Measurements from ENCODE around the gene LRP1B.

Gene LRP1B

GRCh38 chr2:141468761-141469160 lies 662.1 kb downstream of the LRP1B start:
- TF ChIP-seq Cebpa-rat (IDR thresholded peaks at IDR 0.05) = no peak

GRCh38 chr2:141467331-141467730 lies 663.5 kb downstream of the LRP1B start:
- H3K9ac ChIP-seq = no peak overlapping the region
- H4K20me1 ChIP-seq = no peaks in the 10 kb centered on the region
- no peaks in the 10 kb centered on the region for H3K4me1 ChIP-seq
- no peaks in the 10 kb centered on the region for H3K27me3 ChIP-seq
- H3K9me3 ChIP-seq = no peaks in the 10 kb centered on the region
- no peak for TF ChIP-seq Cebpa-rat (IDR thresholded peaks at IDR 0.05)
- no peak overlapping the region for H3K4me2 ChIP-seq
- no peaks in the 10 kb centered on the region for H3K36me3 ChIP-seq
- H3K4me3 ChIP-seq = no peak overlapping the region
- no peak overlapping the region for H3K27ac ChIP-seq

More at GRCh38 chr2:141468761-141469160, 662.1 kb downstream of the LRP1B start:
- no peaks in the 10 kb centered on the region for H4K20me1 ChIP-seq
- H3K4me1 ChIP-seq = no peaks in the 10 kb centered on the region
- H3K36me3 ChIP-seq = no peaks in the 10 kb centered on the region
- no peak overlapping the region for H3K4me2 ChIP-seq
- H3K27me3 ChIP-seq = no peaks in the 10 kb centered on the region
- H3K27ac ChIP-seq = no peak overlapping the region
- H3K9ac ChIP-seq = no peak overlapping the region
- no peak overlapping the region for H3K4me3 ChIP-seq
- no peaks in the 10 kb centered on the region for H3K9me3 ChIP-seq

- Histone ChIP-seq H3K9me3 (no peaks in the 10 kb centered on the region), H3K4me2 (no peak overlapping the region), H4K20me1 (no peaks in the 10 kb centered on the region), H3K4me1 (no peaks in the 10 kb centered on the region), H3K27ac (no peak overlapping the region), H3K4me3 (no peak overlapping the region), H3K9ac (no peak overlapping the region), H3K27me3 (no peaks in the 10 kb centered on the region), H3K36me3 (no peaks in the 10 kb centered on the region)
- no peak for TF ChIP-seq Cebpa-rat (IDR thresholded peaks at IDR 0.05)
These were observed 665.8 kb downstream of the LRP1B start for GRCh38 chr2:141464995-141465394.

- Histone ChIP-seq H3K36me3 (no peaks in the 10 kb centered on the region), H4K20me1 (no peaks in the 10 kb centered on the region)
- no peak for TF ChIP-seq Cebpa-rat (IDR thresholded peaks at IDR 0.05)
These were observed 672.5 kb downstream of the LRP1B start for GRCh38 chr2:141458351-141458750.

GRCh38 chr2:141455877-141456276 lies 674.9 kb downstream of the LRP1B start:
- Histone ChIP-seq H3K4me2 (no peak overlapping the region), H3K4me1 (no peaks in the 10 kb centered on the region), H4K20me1 (no peaks in the 10 kb centered on the region), H3K9ac (no peak overlapping the region), H3K27me3 (no peaks in the 10 kb centered on the region), H3K9me3 (no peaks in the 10 kb centered on the region), H3K36me3 (no peaks in the 10 kb centered on the region), H3K27ac (no peak overlapping the region), H3K4me3 (no peak overlapping the region)
- no peak for TF ChIP-seq Cebpa-rat (IDR thresholded peaks at IDR 0.05)

More at GRCh38 chr2:141458351-141458750, 672.5 kb downstream of the LRP1B start:
- no peaks in the 10 kb centered on the region for H3K4me1 ChIP-seq
- no peak overlapping the region for H3K4me2 ChIP-seq
- no peaks in the 10 kb centered on the region for H3K9me3 ChIP-seq
- H3K9ac ChIP-seq = no peak overlapping the region
- H3K27me3 ChIP-seq = no peaks in the 10 kb centered on the region
- H3K4me3 ChIP-seq = no peak overlapping the region
- H3K27ac ChIP-seq = no peak overlapping the region

- Histone ChIP-seq H3K9ac (no peak overlapping the region), H4K20me1 (no peaks in the 10 kb centered on the region), H3K4me2 (no peak overlapping the region), H3K36me3 (no peaks in the 10 kb centered on the region), H3K27me3 (no peaks in the 10 kb centered on the region), H3K4me3 (no peak overlapping the region), H3K9me3 (no peaks in the 10 kb centered on the region), H3K27ac (no peak overlapping the region), H3K4me1 (no peaks in the 10 kb centered on the region)
- no peak for TF ChIP-seq Cebpa-rat (IDR thresholded peaks at IDR 0.05)
These were observed 675.5 kb downstream of the LRP1B start for GRCh38 chr2:141455211-141455826.

GRCh38 chr2:141440072-141440635 lies 690.7 kb downstream of the LRP1B start:
- H3K4me1 ChIP-seq = no peaks in the 10 kb centered on the region
- H4K20me1 ChIP-seq = no peaks in the 10 kb centered on the region
- no peak for TF ChIP-seq Cebpa-rat (IDR thresholded peaks at IDR 0.05)
- H3K27ac ChIP-seq = no peak overlapping the region
- no peaks in the 10 kb centered on the region; the same call in 1 of the 2 replicates for H3K9me3 ChIP-seq
- H3K4me2 ChIP-seq = no peak overlapping the region
- H3K36me3 ChIP-seq = no peaks in the 10 kb centered on the region
- no peaks in the 10 kb centered on the region for H3K27me3 ChIP-seq
- no peak overlapping the region for H3K4me3 ChIP-seq
- no peak overlapping the region for H3K9ac ChIP-seq

- no peaks in the 10 kb centered on the region for H3K27me3 ChIP-seq
- no peak for TF ChIP-seq Cebpa-rat (IDR thresholded peaks at IDR 0.05)
- H3K4me2 ChIP-seq = no peak overlapping the region
- no peaks in the 10 kb centered on the region for H4K20me1 ChIP-seq
- H3K9me3 ChIP-seq = no peaks in the 10 kb centered on the region; the same call in 1 of the 2 replicates
- peaks cover 4% of the 10 kb centered on the region; the same call in 1 of the 2 replicates for H3K4me1 ChIP-seq
- H3K27ac ChIP-seq = no peak overlapping the region
- no peak overlapping the region for H3K9ac ChIP-seq
- no peaks in the 10 kb centered on the region for H3K36me3 ChIP-seq
- H3K4me3 ChIP-seq = no peak overlapping the region
These were observed 691.3 kb downstream of the LRP1B start for GRCh38 chr2:141439524-141439923.

GRCh38 chr2:141438536-141438935 lies 692.3 kb downstream of the LRP1B start:
- no peaks in the 10 kb centered on the region for H3K36me3 ChIP-seq
- H3K27me3 ChIP-seq = no peaks in the 10 kb centered on the region
- H3K9ac ChIP-seq = no peak overlapping the region
- H3K4me3 ChIP-seq = no peak overlapping the region
- no peak overlapping the region for H3K27ac ChIP-seq
- H3K9me3 ChIP-seq = no peaks in the 10 kb centered on the region; the same call in 1 of the 2 replicates
- no peak overlapping the region for H3K4me2 ChIP-seq
- H4K20me1 ChIP-seq = no peaks in the 10 kb centered on the region
- H3K4me1 ChIP-seq = peaks cover 8% of the 10 kb centered on the region; the same call in 1 of the 2 replicates
- no peak for TF ChIP-seq Cebpa-rat (IDR thresholded peaks at IDR 0.05)

- TF ChIP-seq Cebpa-rat (IDR thresholded peaks at IDR 0.05) = no peak
- Histone ChIP-seq H3K4me1 (peaks cover 8% of the 10 kb centered on the region; the same call in 1 of the 2 replicates), H3K27ac (no peak overlapping the region), H3K36me3 (no peaks in the 10 kb centered on the region), H3K27me3 (no peaks in the 10 kb centered on the region), H3K4me3 (no peak overlapping the region), H3K9ac (no peak overlapping the region), H3K9me3 (no peaks in the 10 kb centered on the region; the same call in 1 of the 2 replicates), H4K20me1 (no peaks in the 10 kb centered on the region), H3K4me2 (no peak overlapping the region)
These were observed 693.3 kb downstream of the LRP1B start for GRCh38 chr2:141437521-141437920.
